ENCODE data around the gene SZRD1.

DNA sequence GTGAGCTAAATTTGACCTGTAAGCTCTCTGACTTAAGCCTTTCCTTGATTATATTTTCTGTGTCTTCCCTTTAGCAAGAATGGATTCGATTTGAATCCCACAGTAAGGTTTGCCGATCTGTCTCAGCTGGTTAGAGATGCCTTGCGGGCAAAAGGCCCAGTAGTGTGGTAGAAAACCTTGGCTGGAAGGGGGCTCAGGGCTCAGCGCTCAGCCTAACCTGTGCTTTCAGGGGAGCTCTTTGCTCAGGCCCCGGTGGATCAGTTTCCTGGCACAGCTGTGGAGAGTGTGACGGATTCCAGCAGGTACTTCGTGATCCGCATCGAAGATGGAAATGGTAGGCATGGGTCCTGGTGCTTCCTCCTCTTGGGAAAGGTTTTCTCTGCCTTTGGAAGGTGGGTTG is 80.6 kb downstream of the SZRD1 start:
- TF ChIP-seq, protein P1, sequence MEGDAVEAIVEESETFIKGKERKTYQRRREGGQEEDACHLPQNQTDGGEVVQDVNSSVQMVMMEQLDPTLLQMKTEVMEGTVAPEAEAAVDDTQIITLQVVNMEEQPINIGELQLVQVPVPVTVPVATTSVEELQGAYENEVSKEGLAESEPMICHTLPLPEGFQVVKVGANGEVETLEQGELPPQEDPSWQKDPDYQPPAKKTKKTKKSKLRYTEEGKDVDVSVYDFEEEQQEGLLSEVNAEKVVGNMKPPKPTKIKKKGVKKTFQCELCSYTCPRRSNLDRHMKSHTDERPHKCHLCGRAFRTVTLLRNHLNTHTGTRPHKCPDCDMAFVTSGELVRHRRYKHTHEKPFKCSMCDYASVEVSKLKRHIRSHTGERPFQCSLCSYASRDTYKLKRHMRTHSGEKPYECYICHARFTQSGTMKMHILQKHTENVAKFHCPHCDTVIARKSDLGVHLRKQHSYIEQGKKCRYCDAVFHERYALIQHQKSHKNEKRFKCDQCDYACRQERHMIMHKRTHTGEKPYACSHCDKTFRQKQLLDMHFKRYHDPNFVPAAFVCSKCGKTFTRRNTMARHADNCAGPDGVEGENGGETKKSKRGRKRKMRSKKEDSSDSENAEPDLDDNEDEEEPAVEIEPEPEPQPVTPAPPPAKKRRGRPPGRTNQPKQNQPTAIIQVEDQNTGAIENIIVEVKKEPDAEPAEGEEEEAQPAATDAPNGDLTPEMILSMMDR (IDR thresholded peaks at IDR 0.05) = no peak
- no peak for TF ChIP-seq POLR2A (IDR thresholded peaks at IDR 0.05)
- no peak for TF ChIP-seq POLR2AphosphoS5 (IDR thresholded peaks at IDR 0.05)
